HK-2 (cell line): ENCODE data around the gene PLOD2.

ENCODE experiments used
- DNase-seq: peaks from one replicate; pipeline ENCODE4 v3.0.0-alpha.2; 2018; ENCODE audit not compliant: unreplicated experiment

The PLOD2 gene

GRCh38 chr3:146100180-146100579 is 60.8 kb downstream of the PLOD2 start:
- DNase-seq = no peak

DNA sequence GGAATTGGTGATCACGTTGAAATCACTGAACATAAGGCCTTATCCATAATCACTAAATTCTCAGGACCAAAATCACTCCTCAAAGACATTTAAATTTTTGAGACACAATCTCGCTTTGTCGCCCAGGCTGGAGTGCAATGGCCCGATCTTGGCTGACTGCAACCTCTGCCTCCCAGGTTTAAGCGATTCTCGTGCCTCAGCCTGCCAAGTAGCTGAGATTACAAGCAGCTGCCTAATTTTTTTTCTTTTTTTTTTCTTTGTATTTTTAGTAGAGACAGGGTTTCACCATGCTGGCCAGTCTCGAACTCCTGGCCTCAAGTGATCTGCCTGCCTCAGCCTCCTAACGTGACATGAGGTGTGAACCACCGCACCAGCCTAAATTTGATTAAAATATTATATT is 61.7 kb downstream of the PLOD2 start:
- DNase-seq = no peak

GRCh38 chr3:146093896-146094295 is 67.1 kb downstream of the PLOD2 start:
- DNase-seq = no peak

DNA sequence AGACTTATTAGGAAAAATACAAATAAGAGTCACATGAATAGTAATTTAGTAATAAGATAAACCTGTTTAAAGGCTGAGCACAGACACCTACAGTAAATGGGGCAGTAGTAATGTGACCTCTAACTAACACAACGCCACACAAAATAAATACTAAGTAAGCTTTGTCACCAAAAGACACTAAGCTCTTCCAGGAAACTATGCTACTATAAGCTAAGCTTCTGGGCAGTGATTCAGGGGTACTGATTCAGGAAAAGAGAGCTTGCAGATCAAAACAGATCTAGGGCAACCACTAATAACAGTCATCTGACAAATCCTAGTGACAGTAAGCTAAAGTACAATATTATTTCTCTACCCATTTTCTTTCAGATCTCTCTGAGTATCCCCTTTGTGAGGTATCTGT is 68.8 kb downstream of the PLOD2 start:
- DNase-seq = no peak

GRCh38 chr3:146091397-146091796 is 69.6 kb downstream of the PLOD2 start:
- DNase-seq = no peak

DNA sequence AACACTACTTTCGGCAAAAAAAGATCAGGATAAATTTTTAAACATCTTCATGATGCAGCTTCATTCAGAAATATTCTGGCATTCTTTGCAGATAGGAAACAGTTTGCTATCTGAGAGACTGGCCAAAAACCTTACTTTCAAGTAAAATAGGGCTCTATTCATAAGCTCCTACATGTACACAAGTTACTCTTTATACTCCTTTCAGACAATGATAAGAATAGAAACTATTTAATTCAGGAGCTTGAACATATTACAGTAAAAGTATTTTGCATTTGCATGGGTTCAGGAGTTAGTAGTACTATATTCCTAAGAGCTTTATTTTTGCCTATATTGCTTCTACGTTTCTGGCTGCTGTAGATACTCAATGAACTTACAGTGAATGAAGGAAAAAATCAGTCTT is 70.5 kb downstream of the PLOD2 start:
- no peak for DNase-seq

DNA sequence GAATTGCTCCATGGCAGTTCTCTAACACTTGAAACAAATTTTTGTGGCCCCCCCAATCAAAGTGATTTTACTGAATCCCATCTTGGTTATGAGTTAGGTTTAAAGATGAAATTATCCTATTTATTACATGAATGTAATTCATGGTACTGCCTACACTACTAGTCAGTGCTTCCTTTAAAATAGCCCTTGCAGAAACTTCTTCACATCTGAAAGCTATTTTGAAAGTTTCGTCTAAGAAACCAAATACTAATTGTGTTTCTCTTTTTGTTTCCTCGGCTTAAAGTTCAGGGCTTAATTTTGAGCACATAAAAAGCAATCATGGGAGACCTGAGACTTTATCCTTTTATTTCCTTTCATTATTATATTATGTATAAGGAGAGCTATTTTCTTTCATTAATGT is 72.1 kb downstream of the PLOD2 start:
- DNase-seq = no peak

GRCh38 chr3:146087116-146087515 is 73.9 kb downstream of the PLOD2 start:
- no peak for DNase-seq

DNA sequence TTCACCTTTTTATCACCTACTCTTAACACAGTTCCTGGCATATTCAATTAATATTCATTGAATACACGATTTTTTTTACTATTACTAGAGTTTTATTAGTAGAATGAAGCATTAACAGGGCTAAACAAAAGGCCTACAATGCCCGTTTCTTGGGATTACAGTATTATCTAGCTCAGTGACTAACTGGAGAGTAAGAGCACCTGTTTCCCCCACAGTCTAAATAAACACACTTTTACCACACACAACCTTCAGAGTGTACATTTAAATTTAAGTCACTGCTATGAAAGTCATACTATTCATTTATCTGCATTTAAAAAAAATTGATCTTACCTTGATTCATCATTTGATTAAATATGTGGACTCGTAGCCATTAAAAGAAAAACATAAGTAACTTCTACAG is 74.8 kb downstream of the PLOD2 start:
- DNase-seq = no peak

GRCh38 chr3:146085678-146086077 is 75.3 kb downstream of the PLOD2 start:
- no peak for DNase-seq

- DNase-seq = no peak
Measured at GRCh38 chr3:146080578-146080977, 80.4 kb downstream of the PLOD2 start.

- no peak for DNase-seq
Measured at GRCh38 chr3:146078031-146078430, 83.0 kb downstream of the PLOD2 start.

DNA sequence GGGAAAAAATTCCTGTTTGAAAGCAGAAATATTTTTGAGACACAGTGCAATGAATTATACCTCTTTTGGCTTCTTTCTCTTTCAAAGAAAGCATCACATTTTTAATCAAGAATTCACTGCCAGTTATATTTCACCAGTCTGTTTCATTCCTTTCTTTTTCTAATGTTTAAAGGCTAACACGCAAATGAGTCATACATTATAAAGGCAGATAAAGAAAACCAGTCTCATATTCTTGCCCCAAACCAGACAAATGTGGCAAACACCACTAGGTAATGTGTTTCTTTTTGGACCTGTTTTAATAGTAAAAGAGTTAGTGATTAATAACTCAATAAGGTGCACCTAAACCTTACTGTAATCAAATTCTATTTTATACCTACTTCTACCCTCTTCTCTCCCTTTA is 83.8 kb downstream of the PLOD2 start:
- no peak for DNase-seq

GRCh38 chr3:146072824-146073223 is 88.2 kb downstream of the PLOD2 start:
- DNase-seq = no peak

DNA sequence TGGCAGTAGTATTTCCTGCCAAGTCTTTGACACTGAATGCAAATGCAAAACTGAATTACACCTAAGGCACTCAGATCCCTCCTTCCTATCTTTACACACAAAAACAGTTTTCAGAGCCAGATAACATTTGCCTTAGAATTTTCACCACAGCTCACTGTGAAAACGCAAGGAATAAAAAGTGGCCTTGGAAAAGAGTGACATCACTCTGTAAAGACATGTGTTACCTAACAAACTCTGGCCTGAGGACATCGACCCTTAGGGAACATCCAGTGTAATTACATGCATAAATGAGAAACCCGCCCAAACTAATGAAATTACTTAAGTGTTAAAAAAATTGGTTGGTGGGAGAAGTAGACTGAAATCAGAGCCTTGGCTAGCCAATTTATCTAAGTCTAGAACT is 88.9 kb downstream of the PLOD2 start:
- DNase-seq = no peak

- no peak for DNase-seq
Measured at GRCh38 chr3:146071632-146072031, 89.4 kb downstream of the PLOD2 start.

DNA sequence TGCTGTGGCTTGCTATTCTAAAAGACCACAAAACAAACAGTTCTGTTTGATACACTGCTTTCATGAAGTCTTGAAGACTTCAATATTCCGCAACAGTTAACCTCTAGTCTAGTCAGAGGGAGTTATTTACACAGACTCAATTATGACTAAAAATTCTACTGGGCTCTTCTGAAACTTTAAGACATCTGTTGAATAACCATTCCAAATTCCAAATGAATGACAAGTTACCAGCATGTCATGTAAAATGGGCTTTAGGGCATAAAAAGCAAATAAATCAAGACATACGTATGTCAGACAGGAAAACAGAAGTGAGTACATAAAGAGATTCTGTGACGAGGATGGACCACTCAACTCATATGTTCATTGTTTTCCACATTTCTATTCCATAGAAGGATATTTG is 93.9 kb downstream of the PLOD2 start:
- DNase-seq = no peak

GRCh38 chr3:146065573-146066006 is 95.4 kb downstream of the PLOD2 start:
- DNase-seq = no peak

- DNase-seq = no peak
Measured at GRCh38 chr3:146058241-146058640, 102.7 kb downstream of the PLOD2 start.

- DNase-seq = no peak
Measured at GRCh38 chr3:146052791-146053310, 108.1 kb downstream of the PLOD2 start.

- DNase-seq = no peak
Measured at GRCh38 chr3:146052056-146052790, 108.8 kb downstream of the PLOD2 start.

DNA sequence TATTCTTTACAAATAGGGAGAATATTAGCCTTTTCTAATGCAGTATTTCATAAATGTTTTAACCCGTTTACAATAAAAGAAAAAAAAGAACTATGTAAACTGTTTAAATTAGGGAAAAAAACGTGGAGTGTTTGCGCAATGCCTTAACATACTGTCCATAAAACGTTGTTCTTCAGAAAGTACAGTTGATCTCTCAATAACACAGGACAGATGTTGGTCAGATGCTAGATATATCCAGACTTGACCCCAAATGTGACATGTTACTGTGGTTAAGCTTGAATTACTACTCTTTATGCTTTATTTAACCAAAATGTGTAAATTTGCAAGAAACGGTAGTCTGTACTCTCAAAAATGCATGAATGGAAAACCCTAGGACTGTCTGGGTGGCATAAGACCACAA is 110.3 kb downstream of the PLOD2 start:
- no peak for DNase-seq

GRCh38 chr3:146047485-146047884 is 113.5 kb downstream of the PLOD2 start:
- no peak for DNase-seq

GRCh38 chr3:146044046-146044445 is 116.9 kb downstream of the PLOD2 start:
- no peak for DNase-seq
